Measurements from ENCODE around the gene TMEM106B. TPM values are rescaled to one million over a fixed set of nuclear protein-coding genes. Genes with fewer than 3 reads are reported as not detected.

TMEM106B gene
- total and polyA plus RNA-seq, 2 of the 4 experiments (the other 2 are of a cell fraction) = 24.7 to 59.5 TPM

DNA sequence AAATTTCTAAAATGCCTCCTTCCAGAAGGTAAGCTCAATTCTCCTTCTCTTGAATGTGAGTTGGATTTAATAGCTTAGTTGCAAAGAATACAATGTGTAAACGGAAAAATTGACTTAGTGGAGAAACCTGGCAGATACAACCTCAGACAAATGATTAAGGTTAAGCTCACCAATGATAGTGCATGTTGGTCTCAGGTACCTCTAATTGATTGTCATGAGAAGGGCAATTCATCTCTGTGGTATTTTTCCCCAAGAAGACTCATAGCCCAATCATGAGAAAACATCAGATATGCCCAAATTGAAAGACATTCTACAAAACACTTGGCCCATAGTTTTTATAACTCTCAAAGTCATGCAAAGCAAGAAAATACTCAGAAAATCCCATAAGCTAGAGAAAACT is 36.2 kb upstream of the TMEM106B start:
- in situ Hi-C loops (cut with MboI; ENCODE audit: low sequenced_read_pairs) = no loop called here
- H3K79me1 ChIP-seq (ENCODE audit: low read depth in 1 of 2, low read length in 2 of 2) = no peaks in the 10 kb centered on the region
- no peaks in the 10 kb centered on the region for H3K4me1 ChIP-seq (ENCODE audit: control insufficient read depth, insufficient read depth, low read length)
- no CpG with 5 or more reads among the region's 1 CpG for WGBS, 2 experiments (ENCODE audit: extremely low coverage in 2 of 2, insufficient read length in 1 of 2)
- H3K9me1 ChIP-seq (ENCODE audit: insufficient read depth, low read length) = no peaks in the 10 kb centered on the region
- H3K27ac ChIP-seq (ENCODE audit: insufficient read depth, low read length) = no peak overlapping the region
- H3K23ac ChIP-seq (ENCODE audit: low read depth, low read length) = no peak overlapping the region
- H4K8ac ChIP-seq (ENCODE audit: low read depth in 2 of 2, low read length in 2 of 2) = no peak overlapping the region
- H3K36me3 ChIP-seq (ENCODE audit: control insufficient read depth, insufficient read depth, low read length) = no peaks in the 10 kb centered on the region
- no peak overlapping the region for H2BK120ac ChIP-seq (ENCODE audit: low read depth, low read length)
- H2AFZ ChIP-seq (replicated peaks; ENCODE audit: low read length, poor library complexity) = no peak overlapping the region
- BruUV-seq (replicated peaks) = no TSS peak
- H4K91ac ChIP-seq (ENCODE audit: insufficient read depth, low read depth, low read length) = no peak overlapping the region
- intact Hi-C loops (cut with micrococcal nuclease) = no loop called here
- H2AK5ac ChIP-seq (ENCODE audit: low read depth, low read length) = no peak overlapping the region
- no peak overlapping the region for H3K4me3 ChIP-seq (ENCODE audit: insufficient read depth, low read depth, low read length)
- no peak overlapping the region for H2BK5ac ChIP-seq (ENCODE audit: low read depth, low read length, poor library complexity, severe bottlenecking)
- POLR2A ChIA-PET (ENCODE audit: unreplicated experiment) = no interaction called here
- no peak for ATAC-seq (ENCODE audit: low read depth)
- no peak overlapping the region for H3K18ac ChIP-seq (ENCODE audit: low read depth, low read length)
- no peaks in the 10 kb centered on the region for H3K9me3 ChIP-seq (ENCODE audit: control insufficient read depth, insufficient read depth, low read length)
- dilution Hi-C loops (cut with HindIII; ENCODE audit: low sequenced_read_pairs, unreplicated experiment) = no loop called here
- no peak overlapping the region for H2AK9ac ChIP-seq (replicated peaks; ENCODE audit: low read depth, low read length, poor library complexity)
- H2BK20ac ChIP-seq (ENCODE audit: low read depth, low read length) = no peak overlapping the region
- no peak for DNase-seq
- no peaks in the 10 kb centered on the region for H4K20me1 ChIP-seq (ENCODE audit: insufficient read depth, low read length)
- H3K4me2 ChIP-seq (ENCODE audit: low read depth, low read length) = no peak overlapping the region
- H3K27me3 ChIP-seq (ENCODE audit: control insufficient read depth, insufficient read depth, low read length) = no peaks in the 10 kb centered on the region
- no peak overlapping the region for H3K4ac ChIP-seq (ENCODE audit: low read depth, low read length)
- no peak overlapping the region for H3K56ac ChIP-seq (ENCODE audit: extremely low read depth, insufficient read depth, low read length)
- H2BK15ac ChIP-seq (ENCODE audit: low read depth, low read length) = no peak overlapping the region
- no peak overlapping the region for H4K5ac ChIP-seq (ENCODE audit: low read depth, low read length)
- TF ChIP-seq MXI1 (IDR thresholded peaks at IDR 0.05; ENCODE audit: borderline replicate concordance, low read depth, low read length) (no peak), CHD1 (IDR thresholded peaks at IDR 0.05; ENCODE audit: low read depth, low read length) (no peak), RCOR1 (IDR thresholded peaks at IDR 0.05; ENCODE audit: insufficient replicate concordance, low read length) (no peak), FOS (IDR thresholded peaks at IDR 0.05; ENCODE audit: low read depth, low read length) (no peak), MAZ (IDR thresholded peaks at IDR 0.05; ENCODE audit: borderline replicate concordance, low read depth, low read length) (no peak), RAD21 (IDR thresholded peaks at IDR 0.05; ENCODE audit: low read length) (no peak), MAFK (IDR thresholded peaks at IDR 0.05; ENCODE audit: low read depth, low read length) (no peak), CEBPB (IDR thresholded peaks at IDR 0.05; ENCODE audit: low read depth, low read length) (no peak), RFX5 (IDR thresholded peaks at IDR 0.05; ENCODE audit: low read depth, low read length) (no peak), NFE2L2 (IDR thresholded peaks at IDR 0.05; ENCODE audit: low read depth, low read length) (no peak), POLR2A (IDR thresholded peaks at IDR 0.05; ENCODE audit: low read depth, low read length) (no peak), SMC3 (IDR thresholded peaks at IDR 0.05; ENCODE audit: low read depth, low read length) (no peak), BHLHE40 (IDR thresholded peaks at IDR 0.05; ENCODE audit: low read depth, low read length) (no peak)
- TF ChIP-seq, protein P1, sequence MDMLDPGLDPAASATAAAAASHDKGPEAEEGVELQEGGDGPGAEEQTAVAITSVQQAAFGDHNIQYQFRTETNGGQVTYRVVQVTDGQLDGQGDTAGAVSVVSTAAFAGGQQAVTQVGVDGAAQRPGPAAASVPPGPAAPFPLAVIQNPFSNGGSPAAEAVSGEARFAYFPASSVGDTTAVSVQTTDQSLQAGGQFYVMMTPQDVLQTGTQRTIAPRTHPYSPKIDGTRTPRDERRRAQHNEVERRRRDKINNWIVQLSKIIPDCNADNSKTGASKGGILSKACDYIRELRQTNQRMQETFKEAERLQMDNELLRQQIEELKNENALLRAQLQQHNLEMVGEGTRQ (IDR thresholded peaks at IDR 0.05; ENCODE audit: low read depth, low read length) = no peak
- TF ChIP-seq, protein P2, sequence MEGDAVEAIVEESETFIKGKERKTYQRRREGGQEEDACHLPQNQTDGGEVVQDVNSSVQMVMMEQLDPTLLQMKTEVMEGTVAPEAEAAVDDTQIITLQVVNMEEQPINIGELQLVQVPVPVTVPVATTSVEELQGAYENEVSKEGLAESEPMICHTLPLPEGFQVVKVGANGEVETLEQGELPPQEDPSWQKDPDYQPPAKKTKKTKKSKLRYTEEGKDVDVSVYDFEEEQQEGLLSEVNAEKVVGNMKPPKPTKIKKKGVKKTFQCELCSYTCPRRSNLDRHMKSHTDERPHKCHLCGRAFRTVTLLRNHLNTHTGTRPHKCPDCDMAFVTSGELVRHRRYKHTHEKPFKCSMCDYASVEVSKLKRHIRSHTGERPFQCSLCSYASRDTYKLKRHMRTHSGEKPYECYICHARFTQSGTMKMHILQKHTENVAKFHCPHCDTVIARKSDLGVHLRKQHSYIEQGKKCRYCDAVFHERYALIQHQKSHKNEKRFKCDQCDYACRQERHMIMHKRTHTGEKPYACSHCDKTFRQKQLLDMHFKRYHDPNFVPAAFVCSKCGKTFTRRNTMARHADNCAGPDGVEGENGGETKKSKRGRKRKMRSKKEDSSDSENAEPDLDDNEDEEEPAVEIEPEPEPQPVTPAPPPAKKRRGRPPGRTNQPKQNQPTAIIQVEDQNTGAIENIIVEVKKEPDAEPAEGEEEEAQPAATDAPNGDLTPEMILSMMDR (conservative IDR thresholded peaks at IDR 0.05; ENCODE audit: low read depth, low read length) = no peak
- TF ChIP-seq, protein P3, sequence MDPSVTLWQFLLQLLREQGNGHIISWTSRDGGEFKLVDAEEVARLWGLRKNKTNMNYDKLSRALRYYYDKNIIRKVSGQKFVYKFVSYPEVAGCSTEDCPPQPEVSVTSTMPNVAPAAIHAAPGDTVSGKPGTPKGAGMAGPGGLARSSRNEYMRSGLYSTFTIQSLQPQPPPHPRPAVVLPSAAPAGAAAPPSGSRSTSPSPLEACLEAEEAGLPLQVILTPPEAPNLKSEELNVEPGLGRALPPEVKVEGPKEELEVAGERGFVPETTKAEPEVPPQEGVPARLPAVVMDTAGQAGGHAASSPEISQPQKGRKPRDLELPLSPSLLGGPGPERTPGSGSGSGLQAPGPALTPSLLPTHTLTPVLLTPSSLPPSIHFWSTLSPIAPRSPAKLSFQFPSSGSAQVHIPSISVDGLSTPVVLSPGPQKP (IDR thresholded peaks at IDR 0.05; ENCODE audit: borderline replicate concordance, low read depth, low read length) = no peak
- H3K9ac ChIP-seq (ENCODE audit: low read depth, low read length) = no peak overlapping the region
- CTCF ChIA-PET = no interaction called here
- no peak overlapping the region for H3K14ac ChIP-seq (replicated peaks; ENCODE audit: low read depth, low read length)

Measured in IMR-90 (cell line).